ENCODE data around the gene ANKRD9. TPM values are rescaled to one million over a fixed set of nuclear protein-coding genes. Genes with fewer than 3 reads are reported as not detected.

The ANKRD9 gene
- total and polyA plus RNA-seq, 10 of the 15 experiments (the other 5 are each of a cell fraction or from before 2014, with no cell fraction given), result 0.03 to 3.6 (median 0.49) TPM

DNA sequence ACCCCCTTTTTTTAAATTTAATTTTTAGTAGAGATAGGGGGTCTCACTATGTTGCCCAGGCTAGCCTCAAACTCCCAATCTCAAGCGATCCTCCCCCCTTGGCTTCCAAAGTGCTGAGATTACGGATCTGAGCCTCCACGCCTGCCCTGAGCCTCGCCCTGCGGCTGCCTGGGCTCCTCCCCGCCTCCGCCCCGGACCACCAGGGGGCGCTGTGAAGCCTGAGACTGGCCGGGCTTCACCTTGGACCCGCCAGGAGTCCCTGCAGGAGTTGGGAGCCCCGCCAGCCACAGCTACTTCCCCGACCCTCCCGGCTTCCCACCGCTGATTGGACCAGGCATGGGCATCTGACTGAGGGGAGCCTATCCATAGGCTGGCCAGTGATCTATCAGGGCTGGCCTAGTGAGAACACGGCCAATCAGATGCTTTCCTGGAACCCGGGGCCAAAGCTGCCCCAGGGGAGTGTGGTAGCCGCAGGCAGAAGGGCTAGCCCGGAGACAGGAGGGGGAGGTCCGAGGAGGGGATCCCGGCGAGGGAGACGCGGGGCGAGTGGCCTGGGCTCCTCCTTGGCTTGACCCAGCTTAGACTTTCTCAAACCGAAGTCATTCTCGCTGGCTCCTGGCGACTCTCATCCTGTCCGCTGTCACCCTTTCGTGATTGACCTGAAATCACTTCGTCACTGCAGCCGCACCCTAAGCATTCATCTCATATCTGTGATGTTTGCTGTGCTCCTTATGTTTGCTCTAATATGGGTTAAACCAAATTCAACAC, 15.1 kb upstream of the ANKRD9 start (continued):
- TF ChIP-seq, protein P1, sequence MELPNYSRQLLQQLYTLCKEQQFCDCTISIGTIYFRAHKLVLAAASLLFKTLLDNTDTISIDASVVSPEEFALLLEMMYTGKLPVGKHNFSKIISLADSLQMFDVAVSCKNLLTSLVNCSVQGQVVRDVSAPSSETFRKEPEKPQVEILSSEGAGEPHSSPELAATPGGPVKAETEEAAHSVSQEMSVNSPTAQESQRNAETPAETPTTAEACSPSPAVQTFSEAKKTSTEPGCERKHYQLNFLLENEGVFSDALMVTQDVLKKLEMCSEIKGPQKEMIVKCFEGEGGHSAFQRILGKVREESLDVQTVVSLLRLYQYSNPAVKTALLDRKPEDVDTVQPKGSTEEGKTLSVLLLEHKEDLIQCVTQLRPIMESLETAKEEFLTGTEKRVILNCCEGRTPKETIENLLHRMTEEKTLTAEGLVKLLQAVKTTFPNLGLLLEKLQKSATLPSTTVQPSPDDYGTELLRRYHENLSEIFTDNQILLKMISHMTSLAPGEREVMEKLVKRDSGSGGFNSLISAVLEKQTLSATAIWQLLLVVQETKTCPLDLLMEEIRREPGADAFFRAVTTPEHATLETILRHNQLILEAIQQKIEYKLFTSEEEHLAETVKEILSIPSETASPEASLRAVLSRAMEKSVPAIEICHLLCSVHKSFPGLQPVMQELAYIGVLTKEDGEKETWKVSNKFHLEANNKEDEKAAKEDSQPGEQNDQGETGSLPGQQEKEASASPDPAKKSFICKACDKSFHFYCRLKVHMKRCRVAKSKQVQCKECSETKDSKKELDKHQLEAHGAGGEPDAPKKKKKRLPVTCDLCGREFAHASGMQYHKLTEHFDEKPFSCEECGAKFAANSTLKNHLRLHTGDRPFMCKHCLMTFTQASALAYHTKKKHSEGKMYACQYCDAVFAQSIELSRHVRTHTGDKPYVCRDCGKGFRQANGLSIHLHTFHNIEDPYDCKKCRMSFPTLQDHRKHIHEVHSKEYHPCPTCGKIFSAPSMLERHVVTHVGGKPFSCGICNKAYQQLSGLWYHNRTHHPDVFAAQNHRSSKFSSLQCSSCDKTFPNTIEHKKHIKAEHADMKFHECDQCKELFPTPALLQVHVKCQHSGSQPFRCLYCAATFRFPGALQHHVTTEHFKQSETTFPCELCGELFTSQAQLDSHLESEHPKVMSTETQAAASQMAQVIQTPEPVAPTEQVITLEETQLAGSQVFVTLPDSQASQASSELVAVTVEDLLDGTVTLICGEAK (IDR thresholded peaks at IDR 0.05; ENCODE audit: borderline replicate concordance), result no peak
- TF ChIP-seq POLR2AphosphoS5 (IDR thresholded peaks at IDR 0.05; ENCODE audit: low read length), result peak; percentile 61; the same call in 1 of the 2 replicates
- TF ChIP-seq, protein P2, sequence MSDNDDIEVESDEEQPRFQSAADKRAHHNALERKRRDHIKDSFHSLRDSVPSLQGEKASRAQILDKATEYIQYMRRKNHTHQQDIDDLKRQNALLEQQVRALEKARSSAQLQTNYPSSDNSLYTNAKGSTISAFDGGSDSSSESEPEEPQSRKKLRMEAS (IDR thresholded peaks at IDR 0.05; ENCODE audit: low read depth, low read length), result no peak
- TF ChIP-seq GABPA (IDR thresholded peaks at IDR 0.05; ENCODE audit: low read depth), result no peak
- TF ChIP-seq E2F4 (IDR thresholded peaks at IDR 0.05; ENCODE audit: low read depth, low read length), result no peak
- peak; percentile 92 for TF ChIP-seq SMARCA5 (IDR thresholded peaks at IDR 0.05)
- TF ChIP-seq MYB (IDR thresholded peaks at IDR 0.05; ENCODE audit: borderline replicate concordance, low read depth, low read length), result no peak
- peak; percentile 62; the same call in 1 of the 2 replicates for TF ChIP-seq DPF2 (IDR thresholded peaks at IDR 0.05)
- TF ChIP-seq, protein P3, sequence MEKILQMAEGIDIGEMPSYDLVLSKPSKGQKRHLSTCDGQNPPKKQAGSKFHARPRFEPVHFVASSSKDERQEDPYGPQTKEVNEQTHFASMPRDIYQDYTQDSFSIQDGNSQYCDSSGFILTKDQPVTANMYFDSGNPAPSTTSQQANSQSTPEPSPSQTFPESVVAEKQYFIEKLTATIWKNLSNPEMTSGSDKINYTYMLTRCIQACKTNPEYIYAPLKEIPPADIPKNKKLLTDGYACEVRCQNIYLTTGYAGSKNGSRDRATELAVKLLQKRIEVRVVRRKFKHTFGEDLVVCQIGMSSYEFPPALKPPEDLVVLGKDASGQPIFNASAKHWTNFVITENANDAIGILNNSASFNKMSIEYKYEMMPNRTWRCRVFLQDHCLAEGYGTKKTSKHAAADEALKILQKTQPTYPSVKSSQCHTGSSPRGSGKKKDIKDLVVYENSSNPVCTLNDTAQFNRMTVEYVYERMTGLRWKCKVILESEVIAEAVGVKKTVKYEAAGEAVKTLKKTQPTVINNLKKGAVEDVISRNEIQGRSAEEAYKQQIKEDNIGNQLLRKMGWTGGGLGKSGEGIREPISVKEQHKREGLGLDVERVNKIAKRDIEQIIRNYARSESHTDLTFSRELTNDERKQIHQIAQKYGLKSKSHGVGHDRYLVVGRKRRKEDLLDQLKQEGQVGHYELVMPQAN (conservative IDR thresholded peaks at IDR 0.05), result peak; percentile 77
- no peak; the same call in 1 of the 2 replicates for TF ChIP-seq GATAD2B (conservative IDR thresholded peaks at IDR 0.05; ENCODE audit: low read depth)
- TF ChIP-seq PAX8 (IDR thresholded peaks at IDR 0.05), result no peak
- no peak for TF ChIP-seq ESRRA (IDR thresholded peaks at IDR 0.05; ENCODE audit: low read length)
- TF ChIP-seq CBX3 (IDR thresholded peaks at IDR 0.05; ENCODE audit: borderline replicate concordance, low read depth), result no peak
- no peak for TF ChIP-seq SMAD1 (IDR thresholded peaks at IDR 0.05; ENCODE audit: low read depth, partially characterized antibody)
- TF ChIP-seq MEF2B (IDR thresholded peaks at IDR 0.05; ENCODE audit: partially characterized antibody, poor library complexity, severe bottlenecking), result peak; percentile 98
- TF ChIP-seq, protein P4, sequence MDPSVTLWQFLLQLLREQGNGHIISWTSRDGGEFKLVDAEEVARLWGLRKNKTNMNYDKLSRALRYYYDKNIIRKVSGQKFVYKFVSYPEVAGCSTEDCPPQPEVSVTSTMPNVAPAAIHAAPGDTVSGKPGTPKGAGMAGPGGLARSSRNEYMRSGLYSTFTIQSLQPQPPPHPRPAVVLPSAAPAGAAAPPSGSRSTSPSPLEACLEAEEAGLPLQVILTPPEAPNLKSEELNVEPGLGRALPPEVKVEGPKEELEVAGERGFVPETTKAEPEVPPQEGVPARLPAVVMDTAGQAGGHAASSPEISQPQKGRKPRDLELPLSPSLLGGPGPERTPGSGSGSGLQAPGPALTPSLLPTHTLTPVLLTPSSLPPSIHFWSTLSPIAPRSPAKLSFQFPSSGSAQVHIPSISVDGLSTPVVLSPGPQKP (IDR thresholded peaks at IDR 0.05; ENCODE audit: low read depth, low read length), result no peak
- TF ChIP-seq ZBTB4 (CRISPR knock-in tag; IDR thresholded peaks at IDR 0.05), result no peak

All from GM12878 (cell line).